HepG2 (cell line): ENCODE results near the gene TFE3. TPM values are rescaled to one million over a fixed set of nuclear protein-coding genes. Genes with fewer than 3 reads are reported as not detected.

Experiments used
- DMTF1 ChIP-seq: sonication (generic); formaldehyde crosslinking; IDR thresholded peaks from 2 replicates; pipeline ENCODE4 v1.4.0; 2020; ENCODE audit warnings: mild to moderate bottlenecking, missing genetic modification reagents
- DNMT1 ChIP-seq: sonication (generic); formaldehyde crosslinking; IDR thresholded peaks from 2 replicates; pipeline ENCODE4 v1.5.1; 2020; ENCODE audit warnings: mild to moderate bottlenecking, missing genetic modification reagents
- ELF3 ChIP-seq: IDR thresholded peaks from 2 replicates; pipeline ENCODE4 v1.6.1; 2016; ENCODE audit warnings: missing genetic modification reagents, missing compliant biosample characterization
- ERF ChIP-seq: IDR thresholded peaks from 2 replicates; pipeline ENCODE4 v1.6.1; 2018; ENCODE audit warnings: missing biosample characterization, missing genetic modification reagents
- EZH2 ChIP-seq: conservative IDR thresholded peaks from 2 replicates; pipeline ENCODE4 v1.6.1; 2012; ENCODE audit warnings: mild to moderate bottlenecking, low read depth, low read length, moderate library complexity
- IRF9 ChIP-seq: sonication (generic); formaldehyde crosslinking; IDR thresholded peaks from 2 replicates; pipeline ENCODE4 v1.8.0; 2022; ENCODE audit warnings: missing genetic modification reagents, mild to moderate bottlenecking, borderline replicate concordance
- MLLT10 ChIP-seq: sonication (generic); formaldehyde crosslinking; IDR thresholded peaks from 2 replicates; pipeline ENCODE4 v1.4.0; 2020; ENCODE audit warnings: missing genetic modification reagents
- MYNN ChIP-seq: sonication (generic); formaldehyde crosslinking; IDR thresholded peaks from 2 replicates; pipeline ENCODE4 v1.4.0; 2020; ENCODE audit warnings: mild to moderate bottlenecking, low read depth, missing genetic modification reagents
- NR1H2 ChIP-seq: sonication (generic); formaldehyde crosslinking; IDR thresholded peaks from 2 replicates; pipeline ENCODE4 v1.8.1; 2022; ENCODE audit warnings: low read depth, missing genetic modification reagents, borderline replicate concordance
- PRDM15 ChIP-seq: sonication (generic); formaldehyde crosslinking; IDR thresholded peaks from 2 replicates; pipeline ENCODE4 v1.4.0; 2020; ENCODE audit warnings: missing genetic modification reagents
- RBFOX2 ChIP-seq: fragments of 200-400 bp; formaldehyde crosslinking; IDR thresholded peaks from 2 replicates; pipeline ENCODE4 v1.6.1; 2017; ENCODE audit warnings: low read depth, mild to moderate bottlenecking, low read length
- RFX5 ChIP-seq: IDR thresholded peaks from 2 replicates; pipeline ENCODE4 v1.6.1; 2011; ENCODE audit warnings: low read depth, low read length, improper control_type of control experiment
- STAT5B ChIP-seq: sonication (generic); formaldehyde crosslinking; IDR thresholded peaks from 2 replicates; pipeline ENCODE4 v1.4.0; 2020; ENCODE audit warnings: missing genetic modification reagents
- THAP8 ChIP-seq: sonication (generic); formaldehyde crosslinking; IDR thresholded peaks from 2 replicates; pipeline ENCODE4 v1.5.1; 2020; ENCODE audit warnings: missing genetic modification reagents, mild to moderate bottlenecking, borderline replicate concordance
- UBTF ChIP-seq: sonication (generic); formaldehyde crosslinking; IDR thresholded peaks from 2 replicates; pipeline ENCODE4 v1.4.0; 2020; ENCODE audit warnings: mild to moderate bottlenecking, missing genetic modification reagents
- ZNF670 ChIP-seq: sonication (generic); formaldehyde crosslinking; IDR thresholded peaks from 2 replicates; pipeline ENCODE4 v1.8.0; 2022; ENCODE audit warnings: mild to moderate bottlenecking, missing genetic modification reagents, borderline replicate concordance
- polyA plus RNA-seq, 8 experiments: library from polyadenylated mRNA; depleted of rRNA in 3 of 8; stranded (reverse) in 7 of 8; unstranded in 1 of 8; fragments of >200 nt; fragmentation: Illumina TruSeq in 4 of 8; extraction: Trizol in 4 of 8; gene quantifications; 2 replicates each; pipeline versions ENCODE4 v1.2.1 to v1.2.3, GENCODE V29; 2011 to 2016; ENCODE audit warnings: low read depth in 4 of 8, missing spikeins in 1 of 8, mixed read lengths in 1 of 8; ENCODE audit not compliant: insufficient read depth in 1 of 8
- total RNA-seq, 5 experiments: library from RNA; depleted of rRNA; stranded (reverse); fragments of >200 nt; fragmentation: Illumina TruSeq; extraction: Trizol; gene quantifications; 2 replicates each; pipeline ENCODE4 v1.2.3, GENCODE V29; 2016; ENCODE audit warnings: low read depth in 1 of 5

Gene TFE3
- total and polyA plus RNA-seq, 2 of the 13 experiments (the other 11 are each of a cell fraction or from before 2014, with no cell fraction given), result 8.3 to 12.3 TPM

- TF ChIP-seq UBTF (no peak), RFX5 (no peak), MLLT10 (CRISPR knock-in tag) (no peak), ERF (no peak), PRDM15 (CRISPR knock-in tag) (no peak), STAT5B (CRISPR knock-in tag) (no peak), EZH2 (no peak), MYNN (CRISPR knock-in tag) (no peak), DNMT1 (CRISPR knock-in tag) (no peak), ELF3 (CRISPR knock-in tag) (no peak), ZNF670 (CRISPR knock-in tag) (no peak), IRF9 (no peak), RBFOX2 (peak; percentile 81), NR1H2 (CRISPR knock-in tag) (no peak), DMTF1 (CRISPR knock-in tag) (no peak), THAP8 (no peak)
These were observed 10.3 kb upstream of the TFE3 start (continued) for GRCh38 chrX:49053223-49054072.
